ENCODE data around the gene PTPRR.

Gene PTPRR

DNA sequence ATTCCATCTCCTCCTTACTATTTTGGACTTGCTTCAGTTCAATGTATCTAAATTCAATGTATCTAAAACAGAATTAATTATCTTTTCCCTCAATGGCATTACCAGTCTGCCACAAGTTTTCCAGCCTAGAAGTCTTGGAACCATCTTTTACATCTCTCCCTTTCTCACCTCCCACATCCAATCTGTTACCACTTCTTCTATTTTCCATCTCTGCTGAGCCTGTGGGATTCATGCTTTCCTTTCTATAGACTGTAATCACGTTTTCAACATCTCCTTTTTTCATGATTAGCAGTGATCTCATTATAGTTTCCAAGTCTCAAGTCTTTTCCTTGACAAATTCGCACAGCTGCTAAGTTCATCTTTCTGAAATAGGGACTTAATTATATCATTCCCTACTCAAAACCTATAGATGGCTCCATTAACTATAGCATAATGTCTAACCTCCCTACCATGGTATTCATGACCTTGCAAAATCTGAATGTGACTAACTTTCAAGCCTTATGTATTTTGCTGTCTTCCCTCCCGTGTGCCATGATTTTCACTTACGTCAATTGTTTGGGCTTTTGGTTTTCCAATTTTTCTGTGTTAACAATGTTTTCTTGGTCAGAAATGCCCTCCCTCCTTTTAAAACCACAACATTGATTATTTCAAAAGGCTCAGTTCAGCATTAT is 262.8 kb downstream of the PTPRR start (continued):
- TF ChIP-seq RARB (CRISPR knock-in tag; IDR thresholded peaks at IDR 0.05) (no peak), ZNF8 (CRISPR knock-in tag; IDR thresholded peaks at IDR 0.05) (no peak)
- TF ChIP-seq, protein P1, sequence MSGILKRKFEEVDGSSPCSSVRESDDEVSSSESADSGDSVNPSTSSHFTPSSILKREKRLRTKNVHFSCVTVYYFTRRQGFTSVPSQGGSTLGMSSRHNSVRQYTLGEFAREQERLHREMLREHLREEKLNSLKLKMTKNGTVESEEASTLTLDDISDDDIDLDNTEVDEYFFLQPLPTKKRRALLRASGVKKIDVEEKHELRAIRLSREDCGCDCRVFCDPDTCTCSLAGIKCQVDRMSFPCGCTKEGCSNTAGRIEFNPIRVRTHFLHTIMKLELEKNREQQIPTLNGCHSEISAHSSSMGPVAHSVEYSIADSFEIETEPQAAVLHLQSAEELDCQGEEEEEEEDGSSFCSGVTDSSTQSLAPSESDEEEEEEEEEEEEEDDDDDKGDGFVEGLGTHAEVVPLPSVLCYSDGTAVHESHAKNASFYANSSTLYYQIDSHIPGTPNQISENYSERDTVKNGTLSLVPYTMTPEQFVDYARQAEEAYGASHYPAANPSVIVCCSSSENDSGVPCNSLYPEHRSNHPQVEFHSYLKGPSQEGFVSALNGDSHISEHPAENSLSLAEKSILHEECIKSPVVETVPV (CRISPR knock-in tag; IDR thresholded peaks at IDR 0.05): no peak

DNA sequence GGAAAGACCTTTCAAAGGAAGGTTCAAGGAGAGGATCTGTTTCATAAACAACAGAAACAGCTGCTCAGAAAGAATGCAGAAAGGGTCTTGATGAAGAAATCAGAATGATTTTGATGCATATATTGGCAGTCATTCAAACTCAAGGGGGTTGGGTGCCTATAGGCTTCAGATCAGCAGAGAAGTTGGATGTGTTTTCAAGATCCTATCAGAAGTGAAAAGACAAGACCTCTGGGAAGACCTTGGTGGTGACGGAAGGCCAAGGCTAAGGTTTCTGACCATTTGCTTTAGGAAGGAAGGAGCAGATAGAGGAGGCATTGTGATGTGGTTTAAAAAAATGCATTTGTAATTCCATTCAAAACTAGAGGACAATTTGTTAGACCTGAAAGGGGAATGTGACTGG is 268.1 kb downstream of the PTPRR start:
- no peak for TF ChIP-seq ESRRG (CRISPR knock-in tag; IDR thresholded peaks at IDR 0.05)
- TF ChIP-seq SNAI2 (CRISPR knock-in tag; IDR thresholded peaks at IDR 0.05): no peak
- no peak for TF ChIP-seq ZC3H10 (CRISPR knock-in tag; IDR thresholded peaks at IDR 0.05)
- TF ChIP-seq ZFP3 (CRISPR knock-in tag; IDR thresholded peaks at IDR 0.05): no peak
- no peak for TF ChIP-seq PPARA (CRISPR knock-in tag; IDR thresholded peaks at IDR 0.05; ENCODE audit: borderline replicate concordance)
- TF ChIP-seq TCF4 (CRISPR knock-in tag; IDR thresholded peaks at IDR 0.05; ENCODE audit: borderline replicate concordance): no peak
- ATAC-seq: no peak

DNA sequence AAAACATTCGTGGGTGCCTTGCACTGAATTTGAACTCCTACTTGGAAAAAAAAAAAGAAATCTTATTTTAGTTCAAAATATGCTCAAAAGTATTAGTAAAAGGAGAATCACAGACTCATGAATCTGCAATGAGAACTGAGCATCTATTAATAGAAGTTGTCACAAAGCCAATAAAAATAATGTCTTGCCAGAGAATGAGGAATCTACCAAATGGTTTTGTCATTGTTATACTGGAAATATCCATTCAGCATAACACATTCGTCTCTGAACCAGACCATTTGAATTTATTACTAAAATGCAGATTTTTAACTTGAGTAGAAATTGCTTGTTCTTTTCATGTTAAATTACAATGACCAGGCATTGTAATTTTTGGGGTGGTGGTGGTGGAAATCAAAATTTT is 271.7 kb downstream of the PTPRR start:
- TF ChIP-seq CSDC2 (CRISPR knock-in tag; IDR thresholded peaks at IDR 0.05) (no peak), ISL1 (CRISPR knock-in tag; IDR thresholded peaks at IDR 0.05) (0 out of 2 replicates have a peak, but pooled peaks have one; percentile 26)
- TF ChIP-seq, protein P2, sequence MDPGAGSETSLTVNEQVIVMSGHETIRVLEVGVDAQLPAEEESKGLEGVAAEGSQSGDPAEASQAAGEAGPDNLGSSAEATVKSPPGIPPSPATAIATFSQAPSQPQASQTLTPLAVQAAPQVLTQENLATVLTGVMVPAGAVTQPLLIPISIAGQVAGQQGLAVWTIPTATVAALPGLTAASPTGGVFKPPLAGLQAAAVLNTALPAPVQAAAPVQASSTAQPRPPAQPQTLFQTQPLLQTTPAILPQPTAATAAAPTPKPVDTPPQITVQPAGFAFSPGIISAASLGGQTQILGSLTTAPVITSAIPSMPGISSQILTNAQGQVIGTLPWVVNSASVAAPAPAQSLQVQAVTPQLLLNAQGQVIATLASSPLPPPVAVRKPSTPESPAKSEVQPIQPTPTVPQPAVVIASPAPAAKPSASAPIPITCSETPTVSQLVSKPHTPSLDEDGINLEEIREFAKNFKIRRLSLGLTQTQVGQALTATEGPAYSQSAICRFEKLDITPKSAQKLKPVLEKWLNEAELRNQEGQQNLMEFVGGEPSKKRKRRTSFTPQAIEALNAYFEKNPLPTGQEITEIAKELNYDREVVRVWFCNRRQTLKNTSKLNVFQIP (CRISPR knock-in tag; IDR thresholded peaks at IDR 0.05; ENCODE audit: borderline replicate concordance, low read depth): 0 out of 2 replicates have a peak, but pooled peaks have one; percentile 29
- TF ChIP-seq, protein P3, sequence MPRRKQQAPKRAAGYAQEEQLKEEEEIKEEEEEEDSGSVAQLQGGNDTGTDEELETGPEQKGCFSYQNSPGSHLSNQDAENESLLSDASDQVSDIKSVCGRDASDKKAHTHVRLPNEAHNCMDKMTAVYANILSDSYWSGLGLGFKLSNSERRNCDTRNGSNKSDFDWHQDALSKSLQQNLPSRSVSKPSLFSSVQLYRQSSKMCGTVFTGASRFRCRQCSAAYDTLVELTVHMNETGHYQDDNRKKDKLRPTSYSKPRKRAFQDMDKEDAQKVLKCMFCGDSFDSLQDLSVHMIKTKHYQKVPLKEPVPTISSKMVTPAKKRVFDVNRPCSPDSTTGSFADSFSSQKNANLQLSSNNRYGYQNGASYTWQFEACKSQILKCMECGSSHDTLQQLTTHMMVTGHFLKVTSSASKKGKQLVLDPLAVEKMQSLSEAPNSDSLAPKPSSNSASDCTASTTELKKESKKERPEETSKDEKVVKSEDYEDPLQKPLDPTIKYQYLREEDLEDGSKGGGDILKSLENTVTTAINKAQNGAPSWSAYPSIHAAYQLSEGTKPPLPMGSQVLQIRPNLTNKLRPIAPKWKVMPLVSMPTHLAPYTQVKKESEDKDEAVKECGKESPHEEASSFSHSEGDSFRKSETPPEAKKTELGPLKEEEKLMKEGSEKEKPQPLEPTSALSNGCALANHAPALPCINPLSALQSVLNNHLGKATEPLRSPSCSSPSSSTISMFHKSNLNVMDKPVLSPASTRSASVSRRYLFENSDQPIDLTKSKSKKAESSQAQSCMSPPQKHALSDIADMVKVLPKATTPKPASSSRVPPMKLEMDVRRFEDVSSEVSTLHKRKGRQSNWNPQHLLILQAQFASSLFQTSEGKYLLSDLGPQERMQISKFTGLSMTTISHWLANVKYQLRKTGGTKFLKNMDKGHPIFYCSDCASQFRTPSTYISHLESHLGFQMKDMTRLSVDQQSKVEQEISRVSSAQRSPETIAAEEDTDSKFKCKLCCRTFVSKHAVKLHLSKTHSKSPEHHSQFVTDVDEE (CRISPR knock-in tag; IDR thresholded peaks at IDR 0.05): no peak
- peak; percentile 29 for ATAC-seq

DNA sequence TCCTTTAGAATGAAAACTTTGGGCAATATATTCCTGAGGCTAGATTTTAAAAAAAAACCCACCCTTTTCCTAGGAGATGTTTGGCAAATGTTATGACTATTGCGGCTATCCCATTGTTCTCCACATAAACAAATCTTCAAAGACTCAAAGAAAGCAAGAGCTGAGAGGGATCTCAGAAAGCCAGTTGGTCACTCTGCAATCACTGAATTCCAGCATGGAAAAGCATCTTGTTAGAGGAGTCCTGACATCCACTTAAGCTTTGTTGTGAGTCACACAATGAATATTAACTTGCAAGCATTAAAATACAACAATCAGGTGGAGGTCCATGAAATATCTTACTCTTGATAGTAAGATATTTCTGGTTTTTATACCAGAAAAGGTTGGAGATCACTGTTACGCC is 272.3 kb downstream of the PTPRR start:
- TF ChIP-seq ZNF70 (CRISPR knock-in tag; IDR thresholded peaks at IDR 0.05): no peak
- TF ChIP-seq, protein P2 (CRISPR knock-in tag; IDR thresholded peaks at IDR 0.05; ENCODE audit: borderline replicate concordance, low read depth): no peak
- TF ChIP-seq, protein P4, sequence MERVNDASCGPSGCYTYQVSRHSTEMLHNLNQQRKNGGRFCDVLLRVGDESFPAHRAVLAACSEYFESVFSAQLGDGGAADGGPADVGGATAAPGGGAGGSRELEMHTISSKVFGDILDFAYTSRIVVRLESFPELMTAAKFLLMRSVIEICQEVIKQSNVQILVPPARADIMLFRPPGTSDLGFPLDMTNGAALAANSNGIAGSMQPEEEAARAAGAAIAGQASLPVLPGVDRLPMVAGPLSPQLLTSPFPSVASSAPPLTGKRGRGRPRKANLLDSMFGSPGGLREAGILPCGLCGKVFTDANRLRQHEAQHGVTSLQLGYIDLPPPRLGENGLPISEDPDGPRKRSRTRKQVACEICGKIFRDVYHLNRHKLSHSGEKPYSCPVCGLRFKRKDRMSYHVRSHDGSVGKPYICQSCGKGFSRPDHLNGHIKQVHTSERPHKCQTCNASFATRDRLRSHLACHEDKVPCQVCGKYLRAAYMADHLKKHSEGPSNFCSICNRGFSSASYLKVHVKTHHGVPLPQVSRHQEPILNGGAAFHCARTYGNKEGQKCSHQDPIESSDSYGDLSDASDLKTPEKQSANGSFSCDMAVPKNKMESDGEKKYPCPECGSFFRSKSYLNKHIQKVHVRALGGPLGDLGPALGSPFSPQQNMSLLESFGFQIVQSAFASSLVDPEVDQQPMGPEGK (CRISPR knock-in tag; IDR thresholded peaks at IDR 0.05; ENCODE audit: borderline replicate concordance): no peak
- no peak for TF ChIP-seq ZFP3 (CRISPR knock-in tag; IDR thresholded peaks at IDR 0.05)
- TF ChIP-seq TCF4 (CRISPR knock-in tag; IDR thresholded peaks at IDR 0.05; ENCODE audit: borderline replicate concordance): no peak
- no peak for TF ChIP-seq ARNTL (CRISPR knock-in tag; IDR thresholded peaks at IDR 0.05; ENCODE audit: borderline replicate concordance, low read depth)
- TF ChIP-seq PPARA (CRISPR knock-in tag; IDR thresholded peaks at IDR 0.05; ENCODE audit: borderline replicate concordance): no peak
- TF ChIP-seq, protein P1 (CRISPR knock-in tag; IDR thresholded peaks at IDR 0.05): no peak
- no peak for TF ChIP-seq ISL1 (CRISPR knock-in tag; IDR thresholded peaks at IDR 0.05)
- no peak for ATAC-seq

All from SK-N-SH treated with all-trans-retinoic acid at 6 μM for 48 hours (cell line).